Astrocyte of the cerebellum (primary cell): Measurements from ENCODE around the gene GJA4.

Source experiments
- DNase-seq: peaks from one replicate; pipeline ENCODE4 v3.0.0-alpha.2; 2011; ENCODE audit warnings: low read depth
- H3K4me3 ChIP-seq: 2 replicates; pipeline ENCODE4 v1.5.1; 2011; ENCODE audit warnings: mild to moderate bottlenecking, low read depth, low read length, moderate library complexity
- CTCF ChIP-seq: IDR thresholded peaks from 2 replicates; pipeline ENCODE4 v1.5.1; 2012; ENCODE audit warnings: low read length, low read depth, moderate library complexity, mild to moderate bottlenecking; ENCODE audit errors: missing control alignments
- in situ Hi-C: cut with HindIII; loops from 2 replicates; pipeline ENCODE4 v1.10.0; 2017; ENCODE audit warnings: low sequenced_read_pairs

Gene GJA4

GRCh38 chr1:34792868-34793727 is at the start of gene GJA4:
GJA4 (plus strand) TSS chr1:34792999; CDS start chr1:34794214, 1,215 bp downstream.
- no peak for DNase-seq
- in situ Hi-C loops: no loop called here
- no peak within 1 kb of the TSS for H3K4me3 ChIP-seq
- TF ChIP-seq CTCF: no peak

GRCh38 chr1:34743775-34744174 is 49.0 kb upstream of the GJA4 start:
- DNase-seq: no peak
- no peak overlapping the region for H3K4me3 ChIP-seq
- TF ChIP-seq CTCF: no peak
- in situ Hi-C loops: no loop called here

- TF ChIP-seq CTCF: no peak
- no peak for DNase-seq
- no peak overlapping the region for H3K4me3 ChIP-seq
- in situ Hi-C loops: no loop called here
Measured at GRCh38 chr1:34744851-34745250, 47.9 kb upstream of the GJA4 start.

- no peak overlapping the region for H3K4me3 ChIP-seq
- DNase-seq: no peak
- in situ Hi-C loops: no loop called here
- TF ChIP-seq CTCF: no peak
Measured at GRCh38 chr1:34745666-34746065, 47.1 kb upstream of the GJA4 start.

- no peak for TF ChIP-seq CTCF
- H3K4me3 ChIP-seq: no peak overlapping the region
- no peak for DNase-seq
- in situ Hi-C loops: no loop called here
Measured at GRCh38 chr1:34746101-34746500, 46.7 kb upstream of the GJA4 start.

- no peak overlapping the region for H3K4me3 ChIP-seq
- no peak for DNase-seq
- no peak for TF ChIP-seq CTCF
- in situ Hi-C loops: no loop called here
Measured at GRCh38 chr1:34746785-34747637, 45.8 kb upstream of the GJA4 start.
